K562 (cell line): Measurements from ENCODE around the gene BBC3. TPM values are rescaled to one million over a fixed set of nuclear protein-coding genes. Genes with fewer than 3 reads are reported as not detected.

Experiments used
- ETV5 ChIP-seq: sonication (generic); formaldehyde crosslinking; IDR thresholded peaks from 2 replicates; pipeline ENCODE4 v1.4.0; 2020; ENCODE audit warnings: low read depth, mild to moderate bottlenecking, missing genetic modification reagents
- NBN ChIP-seq: fragments of 450-650 bp; IDR thresholded peaks from 2 replicates; pipeline ENCODE4 v1.6.1; 2016; ENCODE audit warnings: low read depth, mild to moderate bottlenecking
- NCOA4 ChIP-seq: fragments of 450-650 bp; IDR thresholded peaks from 2 replicates; pipeline ENCODE4 v1.6.1; 2018; ENCODE audit warnings: mild to moderate bottlenecking; ENCODE audit not compliant: partially characterized antibody
- NCOA6 ChIP-seq: fragments of 450-650 bp; IDR thresholded peaks from 2 replicates; pipeline ENCODE4 v1.6.1; 2017; ENCODE audit warnings: mild to moderate bottlenecking
- NFE2 ChIP-seq: IDR thresholded peaks from 2 replicates; pipeline ENCODE4 v1.6.1; 2014; ENCODE audit warnings: antibody characterized with exemption, low read depth
- NFRKB ChIP-seq: fragments of 450-650 bp; IDR thresholded peaks from 2 replicates; pipeline ENCODE4 v1.6.1; 2016; ENCODE audit warnings: low read depth
- POLR2H ChIP-seq: IDR thresholded peaks from 2 replicates; pipeline ENCODE4 v1.6.1; 2016; ENCODE audit warnings: missing genetic modification characterization, low read depth, mild to moderate bottlenecking, control low read depth, missing compliant biosample characterization, moderate library complexity
- ZNF384 ChIP-seq: IDR thresholded peaks from 2 replicates; pipeline ENCODE4 v1.6.1; 2012; ENCODE audit warnings: low read depth, low read length, improper control_type of control experiment
- polyA plus RNA-seq, 8 experiments: library from polyadenylated mRNA; depleted of rRNA in 4 of 8; stranded (reverse) in 5 of 8; unstranded in 3 of 8; fragments of >200 nt; fragmentation: Nextera tagmentation in 2 of 8; fragmentation: Illumina TruSeq in 1 of 8; extraction: Ambion mirVana in 2 of 8; extraction: Trizol in 1 of 8; gene quantifications; 2 replicates each; pipeline versions ENCODE4 v1.2.1 to v1.2.3, GENCODE V29; 2011 to 2014; ENCODE audit warnings: inconsistent platforms in 1 of 8, missing spikeins in 1 of 8
- total RNA-seq, 7 experiments: library from RNA; depleted of rRNA in 6 of 7; stranded (reverse); fragments of >200 nt in 6 of 7; fragmentation: Illumina TruSeq in 2 of 7; extraction: Trizol in 2 of 7; gene quantifications; 2 replicates each; pipeline versions ENCODE4 v1.2.1 to v1.2.3, GENCODE V29; 2011 to 2021; ENCODE audit warnings: low replicate concordance in 1 of 7
- TF ChIP-seq, protein P1 (sequence below): sonication (generic); formaldehyde crosslinking; IDR thresholded peaks from 2 replicates; pipeline ENCODE4 v1.8.1; 2023; ENCODE audit warnings: mild to moderate bottlenecking, missing genetic modification reagents
- TF ChIP-seq, protein P2 (sequence below): fragments of 450-650 bp; IDR thresholded peaks from 2 replicates; pipeline ENCODE4 v1.6.1; 2016; ENCODE audit warnings: missing biosample characterization, missing genetic modification characterization
- TF ChIP-seq, protein P3 (sequence below), 2 experiments: fragments of 450-650 bp in 1 of 2; sonication (generic) in 1 of 2; formaldehyde crosslinking in 1 of 2; IDR thresholded peaks; 2 replicates each; pipeline versions ENCODE4 v1.7.1 to v1.9.0; 2016 to 2022; ENCODE audit warnings: inconsistent platforms in 1 of 2, mild to moderate bottlenecking in 1 of 2, missing genetic modification reagents in 1 of 2
- TF ChIP-seq, protein P4 (sequence below): fragments of 450-650 bp; formaldehyde crosslinking; IDR thresholded peaks from 2 replicates; pipeline ENCODE4 v1.4.0; 2020; ENCODE audit warnings: mild to moderate bottlenecking, moderate library complexity

The BBC3 gene
- total and polyA plus RNA-seq, 9 of the 15 experiments (the other 6 are each of a cell fraction or from before 2014, with no cell fraction given) = 0.15 to 30.7 (median 4.8) TPM

DNA sequence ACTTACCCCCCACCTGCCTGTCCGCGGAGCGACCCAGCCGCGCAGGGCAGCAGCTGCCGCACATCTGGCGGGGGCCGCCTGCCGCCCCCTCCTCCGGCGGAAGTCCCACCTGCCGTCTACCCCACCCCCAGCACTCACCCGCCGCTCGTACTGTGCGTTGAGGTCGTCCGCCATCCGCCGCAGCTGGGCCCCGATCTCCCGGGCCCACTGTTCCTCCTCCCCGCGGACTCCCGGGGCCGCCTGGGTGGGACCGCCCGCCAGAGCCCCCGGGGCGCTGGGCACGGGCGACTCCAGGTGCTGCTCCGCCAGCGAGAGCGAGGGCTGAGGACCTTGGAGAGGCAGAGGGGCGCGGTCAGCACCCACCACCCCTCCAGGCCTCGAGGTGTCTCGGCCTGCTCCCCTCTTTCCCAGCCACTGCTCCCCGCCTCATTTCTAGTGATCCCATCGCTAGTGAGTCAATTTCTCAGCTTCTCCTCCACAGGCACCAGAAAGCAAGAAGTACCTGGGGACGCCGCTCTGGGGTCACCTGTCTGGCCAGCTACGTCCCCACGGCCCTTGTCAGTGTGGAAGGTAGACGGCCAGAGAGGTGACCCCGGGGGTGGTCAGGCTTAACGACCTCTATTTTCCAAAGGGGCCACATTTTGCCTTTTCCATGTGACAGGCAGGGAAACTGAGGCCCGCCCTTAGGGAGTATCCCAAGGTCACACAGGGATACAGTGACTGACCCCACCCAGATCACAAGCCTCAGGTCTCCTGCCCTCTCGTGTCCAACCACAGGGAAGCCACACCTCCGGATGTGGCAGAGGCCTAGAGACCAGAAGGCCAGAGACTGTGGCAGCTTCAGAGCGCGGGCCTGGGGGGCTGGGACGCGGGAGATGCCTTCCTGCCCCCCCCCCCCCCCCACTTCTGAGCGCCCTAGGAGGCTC lies 4.3 kb downstream of the BBC3 start (continued):
- TF ChIP-seq NFRKB (peak; percentile 86; the same call in 1 of the 2 replicates), ZNF384 (no peak), NCOA6 (no peak), NBN (no peak), NCOA4 (no peak), ETV5 (CRISPR knock-in tag) (peak; percentile 99), NFE2 (no peak), POLR2H (tag) (peak; percentile 85)
- TF ChIP-seq, protein P1, sequence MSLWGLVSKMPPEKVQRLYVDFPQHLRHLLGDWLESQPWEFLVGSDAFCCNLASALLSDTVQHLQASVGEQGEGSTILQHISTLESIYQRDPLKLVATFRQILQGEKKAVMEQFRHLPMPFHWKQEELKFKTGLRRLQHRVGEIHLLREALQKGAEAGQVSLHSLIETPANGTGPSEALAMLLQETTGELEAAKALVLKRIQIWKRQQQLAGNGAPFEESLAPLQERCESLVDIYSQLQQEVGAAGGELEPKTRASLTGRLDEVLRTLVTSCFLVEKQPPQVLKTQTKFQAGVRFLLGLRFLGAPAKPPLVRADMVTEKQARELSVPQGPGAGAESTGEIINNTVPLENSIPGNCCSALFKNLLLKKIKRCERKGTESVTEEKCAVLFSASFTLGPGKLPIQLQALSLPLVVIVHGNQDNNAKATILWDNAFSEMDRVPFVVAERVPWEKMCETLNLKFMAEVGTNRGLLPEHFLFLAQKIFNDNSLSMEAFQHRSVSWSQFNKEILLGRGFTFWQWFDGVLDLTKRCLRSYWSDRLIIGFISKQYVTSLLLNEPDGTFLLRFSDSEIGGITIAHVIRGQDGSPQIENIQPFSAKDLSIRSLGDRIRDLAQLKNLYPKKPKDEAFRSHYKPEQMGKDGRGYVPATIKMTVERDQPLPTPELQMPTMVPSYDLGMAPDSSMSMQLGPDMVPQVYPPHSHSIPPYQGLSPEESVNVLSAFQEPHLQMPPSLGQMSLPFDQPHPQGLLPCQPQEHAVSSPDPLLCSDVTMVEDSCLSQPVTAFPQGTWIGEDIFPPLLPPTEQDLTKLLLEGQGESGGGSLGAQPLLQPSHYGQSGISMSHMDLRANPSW (CRISPR knock-in tag) = no peak
- TF ChIP-seq, protein P2, sequence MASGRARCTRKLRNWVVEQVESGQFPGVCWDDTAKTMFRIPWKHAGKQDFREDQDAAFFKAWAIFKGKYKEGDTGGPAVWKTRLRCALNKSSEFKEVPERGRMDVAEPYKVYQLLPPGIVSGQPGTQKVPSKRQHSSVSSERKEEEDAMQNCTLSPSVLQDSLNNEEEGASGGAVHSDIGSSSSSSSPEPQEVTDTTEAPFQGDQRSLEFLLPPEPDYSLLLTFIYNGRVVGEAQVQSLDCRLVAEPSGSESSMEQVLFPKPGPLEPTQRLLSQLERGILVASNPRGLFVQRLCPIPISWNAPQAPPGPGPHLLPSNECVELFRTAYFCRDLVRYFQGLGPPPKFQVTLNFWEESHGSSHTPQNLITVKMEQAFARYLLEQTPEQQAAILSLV = peak; percentile 15; the same call in 1 of the 2 replicates
- TF ChIP-seq, protein P3, sequence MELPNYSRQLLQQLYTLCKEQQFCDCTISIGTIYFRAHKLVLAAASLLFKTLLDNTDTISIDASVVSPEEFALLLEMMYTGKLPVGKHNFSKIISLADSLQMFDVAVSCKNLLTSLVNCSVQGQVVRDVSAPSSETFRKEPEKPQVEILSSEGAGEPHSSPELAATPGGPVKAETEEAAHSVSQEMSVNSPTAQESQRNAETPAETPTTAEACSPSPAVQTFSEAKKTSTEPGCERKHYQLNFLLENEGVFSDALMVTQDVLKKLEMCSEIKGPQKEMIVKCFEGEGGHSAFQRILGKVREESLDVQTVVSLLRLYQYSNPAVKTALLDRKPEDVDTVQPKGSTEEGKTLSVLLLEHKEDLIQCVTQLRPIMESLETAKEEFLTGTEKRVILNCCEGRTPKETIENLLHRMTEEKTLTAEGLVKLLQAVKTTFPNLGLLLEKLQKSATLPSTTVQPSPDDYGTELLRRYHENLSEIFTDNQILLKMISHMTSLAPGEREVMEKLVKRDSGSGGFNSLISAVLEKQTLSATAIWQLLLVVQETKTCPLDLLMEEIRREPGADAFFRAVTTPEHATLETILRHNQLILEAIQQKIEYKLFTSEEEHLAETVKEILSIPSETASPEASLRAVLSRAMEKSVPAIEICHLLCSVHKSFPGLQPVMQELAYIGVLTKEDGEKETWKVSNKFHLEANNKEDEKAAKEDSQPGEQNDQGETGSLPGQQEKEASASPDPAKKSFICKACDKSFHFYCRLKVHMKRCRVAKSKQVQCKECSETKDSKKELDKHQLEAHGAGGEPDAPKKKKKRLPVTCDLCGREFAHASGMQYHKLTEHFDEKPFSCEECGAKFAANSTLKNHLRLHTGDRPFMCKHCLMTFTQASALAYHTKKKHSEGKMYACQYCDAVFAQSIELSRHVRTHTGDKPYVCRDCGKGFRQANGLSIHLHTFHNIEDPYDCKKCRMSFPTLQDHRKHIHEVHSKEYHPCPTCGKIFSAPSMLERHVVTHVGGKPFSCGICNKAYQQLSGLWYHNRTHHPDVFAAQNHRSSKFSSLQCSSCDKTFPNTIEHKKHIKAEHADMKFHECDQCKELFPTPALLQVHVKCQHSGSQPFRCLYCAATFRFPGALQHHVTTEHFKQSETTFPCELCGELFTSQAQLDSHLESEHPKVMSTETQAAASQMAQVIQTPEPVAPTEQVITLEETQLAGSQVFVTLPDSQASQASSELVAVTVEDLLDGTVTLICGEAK (IDR thresholded peaks at IDR 0.05) = no peak
- TF ChIP-seq, protein P3 (CRISPR knock-in tag; IDR thresholded peaks at IDR 0.05) = no peak
- TF ChIP-seq, protein P4, sequence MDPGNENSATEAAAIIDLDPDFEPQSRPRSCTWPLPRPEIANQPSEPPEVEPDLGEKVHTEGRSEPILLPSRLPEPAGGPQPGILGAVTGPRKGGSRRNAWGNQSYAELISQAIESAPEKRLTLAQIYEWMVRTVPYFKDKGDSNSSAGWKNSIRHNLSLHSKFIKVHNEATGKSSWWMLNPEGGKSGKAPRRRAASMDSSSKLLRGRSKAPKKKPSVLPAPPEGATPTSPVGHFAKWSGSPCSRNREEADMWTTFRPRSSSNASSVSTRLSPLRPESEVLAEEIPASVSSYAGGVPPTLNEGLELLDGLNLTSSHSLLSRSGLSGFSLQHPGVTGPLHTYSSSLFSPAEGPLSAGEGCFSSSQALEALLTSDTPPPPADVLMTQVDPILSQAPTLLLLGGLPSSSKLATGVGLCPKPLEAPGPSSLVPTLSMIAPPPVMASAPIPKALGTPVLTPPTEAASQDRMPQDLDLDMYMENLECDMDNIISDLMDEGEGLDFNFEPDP (CRISPR knock-in tag) = no peak
